Neuronal stem cell (in vitro differentiated cells): ENCODE results near the gene DNAJC6.
A peak's percentile ranks its signal among the peaks of the same experiment; 100 is the strongest.
"Not testable (repeated sequence)": the region's sequence is repeated elsewhere in the genome, so short reads cannot be mapped to it uniquely, and the experiment has no call there.

Experiments used
- DNase-seq: peaks from one replicate; pipeline ENCODE4 v3.0.0-alpha.2; 2013; ENCODE audit warnings: low spot score
- H2AFZ ChIP-seq: one replicate; pipeline ENCODE4 v1.6.1; 2013; ENCODE audit warnings: mild to moderate bottlenecking, low read length, inconsistent platforms
- H2AK5ac ChIP-seq: 2 replicates; pipeline ENCODE4 v1.6.1; 2013; ENCODE audit warnings: low read depth, mild to moderate bottlenecking, inconsistent platforms, low read length, moderate library complexity, mixed read lengths
- H2BK120ac ChIP-seq: 2 replicates; pipeline ENCODE4 v1.6.1; 2013; ENCODE audit warnings: low read depth, mild to moderate bottlenecking, inconsistent platforms, low read length, moderate library complexity, mixed read lengths
- H2BK12ac ChIP-seq: one replicate; pipeline ENCODE4 v1.6.1; 2013; ENCODE audit warnings: low read length, inconsistent platforms
- H2BK15ac ChIP-seq: 2 replicates; pipeline ENCODE4 v1.6.1; 2013; ENCODE audit warnings: mild to moderate bottlenecking, low read length, inconsistent platforms, mixed read lengths
- H2BK5ac ChIP-seq: one replicate; pipeline ENCODE4 v1.6.1; 2013; ENCODE audit warnings: inconsistent platforms, mild to moderate bottlenecking, low read length, moderate library complexity
- H3K14ac ChIP-seq: one replicate; pipeline ENCODE4 v1.6.1; 2013; ENCODE audit warnings: low read length, inconsistent platforms
- H3K18ac ChIP-seq: 2 replicates; pipeline ENCODE4 v1.6.1; 2013; ENCODE audit warnings: low read length, inconsistent platforms
- H3K23ac ChIP-seq: 2 replicates; pipeline ENCODE4 v1.6.1; 2013; ENCODE audit warnings: low read depth, mild to moderate bottlenecking, mixed read lengths, low read length, inconsistent platforms; ENCODE audit not compliant: poor library complexity
- H3K27ac ChIP-seq: replicated peaks from 3 replicates; pipeline ENCODE4 v1.5.1; 2013; ENCODE audit warnings: low read length, inconsistent platforms
- H3K27me3 ChIP-seq, 3 experiments: 2 replicates each; pipeline ENCODE4 v1.6.1; 2013; ENCODE audit warnings: low read length in 3 of 3, mild to moderate bottlenecking in 2 of 3, inconsistent platforms in 1 of 3, low read depth in 1 of 3, mixed read lengths in 1 of 3, moderate library complexity in 1 of 3; ENCODE audit not compliant: control insufficient read depth in 3 of 3, insufficient read depth in 3 of 3
- H3K36me3 ChIP-seq, 2 donors: replicated peaks in 1 of 2; 2 replicates each; pipeline ENCODE4 v1.6.1; 2013; ENCODE audit warnings: low read length in 2 of 2; ENCODE audit not compliant: control insufficient read depth in 2 of 2, insufficient read depth in 2 of 2
- H3K4ac ChIP-seq: 2 replicates; pipeline ENCODE4 v1.6.1; 2013; ENCODE audit warnings: inconsistent platforms, mild to moderate bottlenecking, low read length, moderate library complexity
- H3K4me1 ChIP-seq, 2 donors: 1 replicate in 1 of 2; 2 replicates in 1 of 2; pipeline ENCODE4 v1.6.1; 2013; ENCODE audit warnings: low read length in 2 of 2, low read depth in 1 of 2; ENCODE audit not compliant: control insufficient read depth in 2 of 2, insufficient read depth in 1 of 2
- H3K4me2 ChIP-seq: one replicate; pipeline ENCODE4 v1.6.1; 2013; ENCODE audit warnings: mild to moderate bottlenecking, low read length, inconsistent platforms; ENCODE audit not compliant: insufficient read depth, poor library complexity, severe bottlenecking
- H3K4me3 ChIP-seq, 2 donors: 2 replicates each; pipeline ENCODE4 v1.5.1; 2013; ENCODE audit warnings: low read length in 2 of 2, mild to moderate bottlenecking in 2 of 2, inconsistent platforms in 1 of 2, moderate library complexity in 1 of 2
- H3K79me1 ChIP-seq: one replicate; pipeline ENCODE4 v1.6.1; 2013; ENCODE audit warnings: low read depth, mild to moderate bottlenecking, inconsistent platforms, low read length, moderate library complexity
- H3K9ac ChIP-seq: one replicate; pipeline ENCODE4 v1.6.1; 2013; ENCODE audit warnings: mild to moderate bottlenecking, low read depth, low read length, inconsistent platforms; ENCODE audit not compliant: poor library complexity
- H3K9me3 ChIP-seq, 2 donors: replicated peaks in 1 of 2; 2 replicates each; pipeline versions ENCODE3 to v1.6.1; 2013; ENCODE audit warnings: low read length in 2 of 2, mild to moderate bottlenecking in 2 of 2, inconsistent platforms in 1 of 2, low read depth in 1 of 2, mixed read lengths in 1 of 2, moderate library complexity in 1 of 2; ENCODE audit not compliant: control insufficient read depth in 2 of 2, insufficient read depth in 1 of 2
- H4K8ac ChIP-seq: one replicate; pipeline ENCODE4 v1.6.1; 2013; ENCODE audit warnings: low read depth, mild to moderate bottlenecking, inconsistent platforms, low read length, moderate library complexity
- H4K91ac ChIP-seq: one replicate; pipeline ENCODE4 v1.6.1; 2013; ENCODE audit warnings: low read length, low read depth, mild to moderate bottlenecking, inconsistent platforms; ENCODE audit not compliant: poor library complexity
- WGBS, 2 donors: extraction: QIAGEN DNeasy Blood & Tissue Kit; methylation state at CpG; one replicate each; pipeline ENCODE4 v1.1.7; 2013; ENCODE audit warnings: missing lambda C conversion rate in 2 of 2, mixed read lengths in 1 of 2; ENCODE audit not compliant: insufficient read length in 2 of 2, insufficient replicate concordance in 1 of 2; ENCODE audit errors: extremely low coverage in 2 of 2; 5-methylcytosine and 5-hydroxymethylcytosine counted together

The DNAJC6 gene

DNA sequence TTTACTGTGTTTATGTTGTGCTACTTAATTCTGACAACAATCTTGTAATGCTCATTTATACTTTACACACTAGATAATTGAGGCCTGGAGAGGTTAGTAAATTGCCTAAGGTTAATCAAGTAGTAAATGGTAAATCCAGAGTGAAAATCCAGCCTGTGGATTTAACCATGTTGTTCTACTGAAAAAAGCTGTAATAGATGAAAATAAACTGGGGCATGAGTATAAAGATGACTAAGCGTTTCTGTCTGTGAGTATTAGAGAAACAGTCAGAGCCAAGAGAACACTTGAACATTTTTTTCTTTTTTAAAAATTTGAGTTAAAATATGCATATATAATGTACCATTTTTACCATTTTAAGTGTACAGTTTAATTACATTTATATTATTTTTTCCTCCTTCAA lies 63.2 kb downstream of the DNAJC6 start:
- H2BK5ac ChIP-seq: no peak overlapping the region
- DNase-seq: no peak
- no peak overlapping the region for H3K27ac ChIP-seq
- no peaks in the 10 kb centered on the region for H3K36me3 ChIP-seq
- H2BK15ac ChIP-seq: no peak overlapping the region
- H2BK12ac ChIP-seq: no peak overlapping the region
- H3K79me1 ChIP-seq: no peaks in the 10 kb centered on the region
- H4K8ac ChIP-seq: no peak overlapping the region
- no peak overlapping the region for H3K14ac ChIP-seq
- no CpG with 5 or more reads among the region's 1 CpG for WGBS, 2 donors
- no peaks in the 10 kb centered on the region for H3K9me3 ChIP-seq
- no peak overlapping the region for H3K18ac ChIP-seq
- no peak overlapping the region for H3K4me3 ChIP-seq
- no peak overlapping the region for H3K4me2 ChIP-seq
- no peak overlapping the region for H2AFZ ChIP-seq
- no peak overlapping the region for H2BK120ac ChIP-seq
- H2AK5ac ChIP-seq: no peak overlapping the region
- H3K9ac ChIP-seq: no peak overlapping the region
- no peaks in the 10 kb centered on the region for H3K27me3 ChIP-seq
- no peak overlapping the region for H4K91ac ChIP-seq
- no peak overlapping the region for H3K23ac ChIP-seq
- no peaks in the 10 kb centered on the region for H3K4me1 ChIP-seq
- no peak overlapping the region for H3K4ac ChIP-seq

DNA sequence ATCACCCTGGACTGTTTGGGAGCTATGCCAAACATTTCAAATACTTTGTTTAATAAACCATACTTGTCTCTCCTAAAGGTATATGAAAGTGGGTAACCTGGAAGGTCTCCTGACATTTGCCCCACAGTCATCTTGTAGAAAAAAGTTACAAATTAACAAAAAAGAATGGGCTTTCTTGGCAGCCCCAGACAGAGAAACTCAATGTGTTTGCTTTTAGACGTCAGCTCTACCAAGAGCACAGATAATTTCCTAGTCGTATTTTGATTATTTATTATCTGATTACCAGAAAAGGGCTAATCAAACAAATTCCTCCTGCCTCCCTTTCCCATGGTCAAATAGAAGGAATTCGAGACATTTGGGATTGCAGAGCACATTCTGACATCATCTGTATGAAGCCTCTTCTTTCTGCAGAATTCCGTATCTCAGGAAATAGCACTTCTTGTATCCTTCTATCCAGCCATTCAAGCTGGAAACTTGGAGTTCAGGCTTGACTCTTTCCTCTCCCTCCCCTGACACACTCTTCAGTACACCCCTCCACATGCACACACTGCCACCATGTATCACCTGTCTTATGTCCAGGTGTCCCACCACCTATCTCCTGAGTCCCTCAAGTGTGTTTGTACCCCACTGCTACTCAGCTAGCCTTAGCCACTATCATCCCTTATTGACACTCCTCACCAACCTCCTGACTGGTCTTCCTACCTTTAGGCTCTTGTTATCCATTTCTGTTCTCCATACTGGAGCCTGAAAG lies 68.3 kb downstream of the DNAJC6 start:
- no peaks in the 10 kb centered on the region for H3K9me3 ChIP-seq
- no peak for DNase-seq
- no peak overlapping the region for H2BK12ac ChIP-seq
- no peak overlapping the region for H2BK120ac ChIP-seq
- H3K23ac ChIP-seq: no peak overlapping the region
- H4K8ac ChIP-seq: no peak overlapping the region
- peak overlapping the region; percentile 27 for H3K18ac ChIP-seq
- H3K4me3 ChIP-seq: no peak overlapping the region
- H4K91ac ChIP-seq: no peak overlapping the region
- H3K79me1 ChIP-seq: no peaks in the 10 kb centered on the region
- no peak overlapping the region for H3K4ac ChIP-seq
- no peaks in the 10 kb centered on the region for H3K27me3 ChIP-seq
- H3K27ac ChIP-seq: no peak overlapping the region
- no peaks in the 10 kb centered on the region for H3K36me3 ChIP-seq
- H3K4me1 ChIP-seq: no peaks in the 10 kb centered on the region
- no peak overlapping the region for H3K14ac ChIP-seq
- no peak overlapping the region for H2BK5ac ChIP-seq
- H2AK5ac ChIP-seq: no peak overlapping the region
- WGBS, 2 donors: no CpG with 5 or more reads among the region's 4 CpGs
- H2BK15ac ChIP-seq: no peak overlapping the region
- H2AFZ ChIP-seq: no peak overlapping the region
- no peak overlapping the region for H3K9ac ChIP-seq
- no peak overlapping the region for H3K4me2 ChIP-seq

- Histone ChIP-seq H2BK12ac (no peak overlapping the region), H3K9ac (no peak overlapping the region), H2BK15ac (no peak overlapping the region), H3K4me3 (no peak overlapping the region), H3K14ac (no peak overlapping the region), H2AFZ (no peak overlapping the region), H3K79me1 (no peaks in the 10 kb centered on the region), H2BK5ac (no peak overlapping the region), H3K36me3 (no peaks in the 10 kb centered on the region), H3K27ac (no peak overlapping the region), H2AK5ac (no peak overlapping the region), H3K9me3 (no peaks in the 10 kb centered on the region), H3K18ac (no peak overlapping the region), H3K27me3 (no peaks in the 10 kb centered on the region), H4K8ac (no peak overlapping the region), H3K23ac (no peak overlapping the region), H3K4me2 (no peak overlapping the region), H2BK120ac (no peak overlapping the region), H3K4me1 (no peaks in the 10 kb centered on the region), H3K4ac (no peak overlapping the region), H4K91ac (no peak overlapping the region)
- no peak for DNase-seq
- WGBS, 2 donors: no CpG with 5 or more reads among the region's 2 CpGs
Measured at GRCh38 chr1:65378247-65378946, 69.1 kb downstream of the DNAJC6 start.

GRCh38 chr1:65384426-65384825 lies 75.1 kb downstream of the DNAJC6 start:
- H3K18ac ChIP-seq, H2AFZ ChIP-seq, H3K9me3 ChIP-seq, H3K23ac ChIP-seq, H3K79me1 ChIP-seq, H4K91ac ChIP-seq, H3K9ac ChIP-seq, DNase-seq, H2BK12ac ChIP-seq, H3K4me2 ChIP-seq, H2BK120ac ChIP-seq, H3K27ac ChIP-seq, H2BK15ac ChIP-seq, H2BK5ac ChIP-seq, H3K14ac ChIP-seq, H3K27me3 ChIP-seq, H3K36me3 ChIP-seq, H3K4me1 ChIP-seq, H4K8ac ChIP-seq, H2AK5ac ChIP-seq, H3K4ac ChIP-seq, H3K4me3 ChIP-seq: not testable (repeated sequence)
- no CpG with 5 or more reads among the region's 5 CpGs for WGBS, 2 donors
